ENCODE measurements around the gene NELL2. TPM values are rescaled to one million over a fixed set of nuclear protein-coding genes. Genes with fewer than 3 reads are reported as not detected.

The NELL2 gene
- total and polyA plus RNA-seq, 9 of the 15 experiments (the other 6 are each of a cell fraction or from before 2014, with no cell fraction given), result 0.32 to 1.1 (median 0.53) TPM

GRCh38 chr12:44830566-44831055, 45.5 kb downstream of the NELL2 start:
- no peaks in the 10 kb centered on the region for H3K4me1 ChIP-seq (replicated peaks in 1 of 2; ENCODE audit: control insufficient read depth in 2 of 2, insufficient read depth in 2 of 2, low read length in 2 of 2)
- CTCF ChIA-PET (ENCODE audit: low intra/inter-chr PET ratio), result no interaction called here
- no peaks in the 10 kb centered on the region for H4K20me1 ChIP-seq (replicated peaks; ENCODE audit: control insufficient read depth, insufficient read depth, low read length)
- no peak overlapping the region for H3K4me3 ChIP-seq
- H3K9ac ChIP-seq (ENCODE audit: insufficient read depth in 1 of 2, low read depth in 2 of 2, low read length in 2 of 2), result no peak overlapping the region
- no peaks in the 10 kb centered on the region for H3K36me3 ChIP-seq (ENCODE audit: control insufficient read depth, insufficient read depth, low read length)
- H2AFZ ChIP-seq (ENCODE audit: low read depth, low read length), result no peak overlapping the region
- FAIRE-seq (no peak), DNase-seq (ENCODE audit: extremely low read depth in 1 of 4, low spot score in 3 of 4) (no peak), ATAC-seq (no peak)
- H3K27me3 ChIP-seq (ENCODE audit: control insufficient read depth in 2 of 2, insufficient read depth in 2 of 2, low read length in 2 of 2), result no peaks in the 10 kb centered on the region
- WGBS (ENCODE audit: insufficient coverage, low coverage, missing lambda C conversion rate), result 0% methylated on average over 1 of the region's 1 CpG
- no peak overlapping the region for H3K27ac ChIP-seq (ENCODE audit: extremely low read depth, low read depth, low read length)
- POLR2A ChIA-PET, result no interaction called here
- BruUV-seq (replicated peaks), result no TSS peak
- no peaks in the 10 kb centered on the region for H3K9me3 ChIP-seq (replicated peaks; ENCODE audit: control insufficient read depth, insufficient read depth, low read depth, low read length)
- no peaks in the 10 kb centered on the region for H3K9me1 ChIP-seq (ENCODE audit: control insufficient read depth, insufficient read depth, low read length)
- no peak for TF ChIP-seq NCOA6 (IDR thresholded peaks at IDR 0.05)
- no peak for TF ChIP-seq REST (IDR thresholded peaks at IDR 0.05; ENCODE audit: borderline replicate concordance)
- TF ChIP-seq REST (CRISPR knock-in tag; IDR thresholded peaks at IDR 0.05; ENCODE audit: low read depth), result no peak
- TF ChIP-seq CHD4 (IDR thresholded peaks at IDR 0.05; ENCODE audit: insufficient read depth, insufficient replicate concordance, low read depth, low read length, poor library complexity, severe bottlenecking), result no peak
- no peak for TF ChIP-seq TEAD4 (IDR thresholded peaks at IDR 0.05; ENCODE audit: low read length)
- no peak for TF ChIP-seq TEAD4 (CRISPR knock-in tag; IDR thresholded peaks at IDR 0.05; ENCODE audit: borderline replicate concordance)
- TF ChIP-seq POLR2A (conservative IDR thresholded peaks at IDR 0.05), result no peak
- TF ChIP-seq CSDE1 (IDR thresholded peaks at IDR 0.05), result no peak
- TF ChIP-seq MYC (IDR thresholded peaks at IDR 0.05; ENCODE audit: low read depth, low read length), result no peak
- no peak for TF ChIP-seq MYC (CRISPR knock-in tag; IDR thresholded peaks at IDR 0.05; ENCODE audit: borderline replicate concordance, low read depth)
- TF ChIP-seq ZC3H11A (IDR thresholded peaks at IDR 0.05; ENCODE audit: low read depth, low read length), result no peak
- TF ChIP-seq EP300 (IDR thresholded peaks at IDR 0.05; ENCODE audit: low read length), result no peak
- no peak overlapping the region for H3K4me2 ChIP-seq (ENCODE audit: insufficient read depth, low read length)
- in situ Hi-C loops (cut with MboI), result no loop called here
- no peaks in the 10 kb centered on the region for H3K79me2 ChIP-seq (ENCODE audit: control insufficient read depth, insufficient read depth, low read length)
- intact Hi-C loops (cut with micrococcal nuclease), result no loop called here

Measured in K562 (cell line).